HL-60 (cell line): ENCODE data around the gene APOBEC3B.
"Not testable (repeated sequence)": the region's sequence is repeated elsewhere in the genome, so short reads cannot be mapped to it uniquely, and the experiment has no call there.

Experiments
- DNase-seq, 2 experiments: peaks; one replicate each; pipeline ENCODE4 v3.0.0-alpha.2; 2010 to 2020; ENCODE audit warnings: low read depth in 1 of 2, low spot score in 1 of 2
- H3K27ac ChIP-seq: fragments of 250-450 bp; sonication (Bioruptor Pico); replicated peaks from 2 replicates; pipeline ENCODE4 v1.5.1; 2020; ENCODE audit warnings: mild to moderate bottlenecking, moderate library complexity
- H3K27me3 ChIP-seq: fragments of 250-450 bp; sonication (Bioruptor Pico); 2 replicates; pipeline ENCODE4 v1.5.1; 2021; ENCODE audit warnings: mild to moderate bottlenecking, moderate library complexity; ENCODE audit not compliant: insufficient read depth, poor library complexity, severe bottlenecking
- H3K4me3 ChIP-seq: replicated peaks from 2 replicates; pipeline ENCODE4 v1.5.1; 2011; ENCODE audit warnings: mild to moderate bottlenecking, control low read depth, low read length; ENCODE audit not compliant: insufficient read depth
- GABPA ChIP-seq: IDR thresholded peaks from 2 replicates; pipeline ENCODE4 v1.6.1; 2012; ENCODE audit warnings: low read depth
- POLR2AphosphoS5 ChIP-seq: IDR thresholded peaks from 2 replicates; pipeline ENCODE4 v1.6.1; 2012; ENCODE audit warnings: low read depth
- SPI1 ChIP-seq: IDR thresholded peaks from 2 replicates; pipeline ENCODE4 v1.6.1; 2012; ENCODE audit warnings: low read depth, mild to moderate bottlenecking, borderline replicate concordance
- TF ChIP-seq, protein P1 (sequence below): IDR thresholded peaks from one replicate; pipeline ENCODE4 v1.5.1; 2011; ENCODE audit warnings: low read length, control low read depth, inconsistent platforms; ENCODE audit not compliant: insufficient read depth
- TF ChIP-seq, protein P2 (sequence below): IDR thresholded peaks from 2 replicates; pipeline ENCODE4 v1.6.1; 2012; ENCODE audit warnings: low read depth; ENCODE audit not compliant: insufficient replicate concordance

Gene APOBEC3B

DNA sequence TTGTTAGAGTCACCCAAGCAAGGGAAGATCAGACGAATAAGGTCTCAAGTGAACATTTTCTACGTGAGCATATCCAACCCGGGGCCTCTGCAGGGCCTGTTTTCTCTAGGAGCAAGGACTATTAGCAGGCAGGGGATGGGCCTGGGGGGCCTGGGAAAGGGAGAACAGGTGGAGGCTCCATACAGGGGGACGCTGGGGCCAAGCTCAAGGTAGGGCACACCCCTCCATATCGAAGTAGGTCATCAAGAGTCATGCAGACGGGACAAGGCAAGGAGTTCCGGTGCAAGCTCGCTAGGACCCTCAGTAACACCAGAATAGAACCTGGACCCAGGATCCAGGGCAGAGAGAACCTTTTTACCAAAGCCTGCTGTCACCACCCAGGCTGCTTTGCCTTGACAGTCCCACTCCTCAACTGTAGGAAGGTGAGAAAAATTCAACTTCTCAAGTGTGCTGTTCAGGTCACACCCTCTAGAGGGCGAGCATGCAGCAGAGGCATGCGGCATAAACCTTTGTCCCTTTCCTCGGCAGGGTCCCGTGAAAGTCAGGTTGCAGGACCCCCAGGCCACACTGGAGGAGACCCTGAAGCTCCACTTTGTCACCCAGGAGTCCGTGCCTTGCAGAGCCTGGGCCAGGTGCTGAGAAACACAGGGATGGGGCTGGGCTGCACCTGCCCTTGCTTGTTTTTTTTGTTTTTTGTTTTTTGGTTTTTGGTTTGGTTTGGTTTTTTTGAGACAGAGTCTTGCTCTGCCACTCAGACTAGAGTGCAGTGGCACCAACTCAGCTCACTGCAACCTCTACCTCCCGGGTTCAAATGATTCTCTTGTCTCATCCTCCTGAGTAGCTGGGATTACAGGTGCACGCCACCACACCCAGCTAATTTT lies 8.6 kb upstream of the APOBEC3B start:
- DNase-seq: peak in 1 of 2 experiments; percentile 21

GRCh38 chr22:38974170-38974825 lies 7.8 kb upstream of the APOBEC3B start:
- H3K27ac ChIP-seq: no peak overlapping the region
- DNase-seq: no peak
- H3K4me3 ChIP-seq: no peak overlapping the region
- TF ChIP-seq, protein P1, sequence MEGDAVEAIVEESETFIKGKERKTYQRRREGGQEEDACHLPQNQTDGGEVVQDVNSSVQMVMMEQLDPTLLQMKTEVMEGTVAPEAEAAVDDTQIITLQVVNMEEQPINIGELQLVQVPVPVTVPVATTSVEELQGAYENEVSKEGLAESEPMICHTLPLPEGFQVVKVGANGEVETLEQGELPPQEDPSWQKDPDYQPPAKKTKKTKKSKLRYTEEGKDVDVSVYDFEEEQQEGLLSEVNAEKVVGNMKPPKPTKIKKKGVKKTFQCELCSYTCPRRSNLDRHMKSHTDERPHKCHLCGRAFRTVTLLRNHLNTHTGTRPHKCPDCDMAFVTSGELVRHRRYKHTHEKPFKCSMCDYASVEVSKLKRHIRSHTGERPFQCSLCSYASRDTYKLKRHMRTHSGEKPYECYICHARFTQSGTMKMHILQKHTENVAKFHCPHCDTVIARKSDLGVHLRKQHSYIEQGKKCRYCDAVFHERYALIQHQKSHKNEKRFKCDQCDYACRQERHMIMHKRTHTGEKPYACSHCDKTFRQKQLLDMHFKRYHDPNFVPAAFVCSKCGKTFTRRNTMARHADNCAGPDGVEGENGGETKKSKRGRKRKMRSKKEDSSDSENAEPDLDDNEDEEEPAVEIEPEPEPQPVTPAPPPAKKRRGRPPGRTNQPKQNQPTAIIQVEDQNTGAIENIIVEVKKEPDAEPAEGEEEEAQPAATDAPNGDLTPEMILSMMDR: no peak
- TF ChIP-seq SPI1 (no peak), POLR2AphosphoS5 (no peak), GABPA (no peak)
- TF ChIP-seq, protein P2, sequence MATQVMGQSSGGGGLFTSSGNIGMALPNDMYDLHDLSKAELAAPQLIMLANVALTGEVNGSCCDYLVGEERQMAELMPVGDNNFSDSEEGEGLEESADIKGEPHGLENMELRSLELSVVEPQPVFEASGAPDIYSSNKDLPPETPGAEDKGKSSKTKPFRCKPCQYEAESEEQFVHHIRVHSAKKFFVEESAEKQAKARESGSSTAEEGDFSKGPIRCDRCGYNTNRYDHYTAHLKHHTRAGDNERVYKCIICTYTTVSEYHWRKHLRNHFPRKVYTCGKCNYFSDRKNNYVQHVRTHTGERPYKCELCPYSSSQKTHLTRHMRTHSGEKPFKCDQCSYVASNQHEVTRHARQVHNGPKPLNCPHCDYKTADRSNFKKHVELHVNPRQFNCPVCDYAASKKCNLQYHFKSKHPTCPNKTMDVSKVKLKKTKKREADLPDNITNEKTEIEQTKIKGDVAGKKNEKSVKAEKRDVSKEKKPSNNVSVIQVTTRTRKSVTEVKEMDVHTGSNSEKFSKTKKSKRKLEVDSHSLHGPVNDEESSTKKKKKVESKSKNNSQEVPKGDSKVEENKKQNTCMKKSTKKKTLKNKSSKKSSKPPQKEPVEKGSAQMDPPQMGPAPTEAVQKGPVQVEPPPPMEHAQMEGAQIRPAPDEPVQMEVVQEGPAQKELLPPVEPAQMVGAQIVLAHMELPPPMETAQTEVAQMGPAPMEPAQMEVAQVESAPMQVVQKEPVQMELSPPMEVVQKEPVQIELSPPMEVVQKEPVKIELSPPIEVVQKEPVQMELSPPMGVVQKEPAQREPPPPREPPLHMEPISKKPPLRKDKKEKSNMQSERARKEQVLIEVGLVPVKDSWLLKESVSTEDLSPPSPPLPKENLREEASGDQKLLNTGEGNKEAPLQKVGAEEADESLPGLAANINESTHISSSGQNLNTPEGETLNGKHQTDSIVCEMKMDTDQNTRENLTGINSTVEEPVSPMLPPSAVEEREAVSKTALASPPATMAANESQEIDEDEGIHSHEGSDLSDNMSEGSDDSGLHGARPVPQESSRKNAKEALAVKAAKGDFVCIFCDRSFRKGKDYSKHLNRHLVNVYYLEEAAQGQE: no peak
- no peaks in the 10 kb centered on the region for H3K27me3 ChIP-seq

More for the DNA sequence above, 8.6 kb upstream of the APOBEC3B start:
- H3K4me3 ChIP-seq: no peak overlapping the region
- TF ChIP-seq, protein P1: peak; percentile 90
- TF ChIP-seq, protein P2: no peak
- no peak overlapping the region for H3K27ac ChIP-seq
- no peaks in the 10 kb centered on the region for H3K27me3 ChIP-seq

DNA sequence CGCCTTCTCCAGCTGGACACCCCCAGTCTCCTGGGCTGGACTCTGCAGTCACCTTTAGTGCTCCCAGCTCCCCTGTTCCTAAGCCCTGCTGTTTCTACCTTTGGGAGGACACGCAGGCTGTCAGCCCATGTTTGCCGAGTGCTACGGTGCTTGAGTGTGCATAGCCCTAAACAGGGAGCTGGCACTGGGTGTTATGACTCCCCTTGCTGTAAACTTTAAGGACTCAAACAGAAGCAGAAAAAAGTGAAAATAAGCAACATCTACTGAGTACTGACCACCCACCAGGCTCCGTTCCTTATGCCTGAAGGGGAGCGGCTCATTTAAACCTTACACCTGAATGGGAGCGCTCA lies 7.3 kb upstream of the APOBEC3B start:
- TF ChIP-seq, protein P2: no peak
- TF ChIP-seq SPI1 (no peak), POLR2AphosphoS5 (no peak), GABPA (no peak)
- TF ChIP-seq, protein P1: no peak

GRCh38 chr22:38977289-38977688 lies 4.9 kb upstream of the APOBEC3B start:
- DNase-seq, H3K27me3 ChIP-seq, H3K4me3 ChIP-seq, H3K27ac ChIP-seq: not testable (repeated sequence)

More for the DNA sequence above, 7.3 kb upstream of the APOBEC3B start:
- Histone ChIP-seq H3K27me3 (no peaks in the 10 kb centered on the region), H3K4me3 (no peak overlapping the region), H3K27ac (no peak overlapping the region)
- no peak for DNase-seq

GRCh38 chr22:38980587-38980986 lies 1.6 kb upstream of the APOBEC3B start:
- H3K27ac ChIP-seq, H3K4me3 ChIP-seq, H3K27me3 ChIP-seq, DNase-seq: not testable (repeated sequence)
